ENCODE measurements around the gene SLFN5.
"Not testable (repeated sequence)": the region's sequence is repeated elsewhere in the genome, so short reads cannot be mapped to it uniquely, and the experiment has no call there.

SLFN5 gene

GRCh38 chr17:35294756-35295155 is 51.9 kb downstream of the SLFN5 start:
- no peak for DNase-seq

GRCh38 chr17:35295686-35296085 is 52.8 kb downstream of the SLFN5 start:
- DNase-seq, result no peak

GRCh38 chr17:35297666-35298065 is 54.8 kb downstream of the SLFN5 start:
- DNase-seq, result no peak

GRCh38 chr17:35298639-35299038 is 55.8 kb downstream of the SLFN5 start:
- DNase-seq, result no peak

GRCh38 chr17:35299135-35299534 is 56.3 kb downstream of the SLFN5 start:
- no peak for DNase-seq

- DNase-seq, result not testable (repeated sequence)
Observed at GRCh38 chr17:35309345-35309744, 66.5 kb downstream of the SLFN5 start.

GRCh38 chr17:35312346-35312745 is 69.5 kb downstream of the SLFN5 start:
- no peak for DNase-seq

GRCh38 chr17:35312790-35313711 is 70.2 kb downstream of the SLFN5 start:
- DNase-seq, result peak; percentile 59

GRCh38 chr17:35313875-35314409 is 71.1 kb downstream of the SLFN5 start:
- no peak for DNase-seq

GRCh38 chr17:35314415-35315216 is 71.7 kb downstream of the SLFN5 start:
- no peak for DNase-seq

- DNase-seq, result no peak
Observed at GRCh38 chr17:35315283-35315682, 72.4 kb downstream of the SLFN5 start.

- no peak for DNase-seq
Observed at GRCh38 chr17:35315971-35316370, 73.1 kb downstream of the SLFN5 start.

GRCh38 chr17:35322749-35323148 is 79.9 kb downstream of the SLFN5 start:
- DNase-seq, result no peak
